ENCODE results near the gene LHX3. TPM values are rescaled to one million over a fixed set of nuclear protein-coding genes. Genes with fewer than 3 reads are reported as not detected.

Gene LHX3
- total RNA-seq, 1 donor from 2014 or later: not detected

DNA sequence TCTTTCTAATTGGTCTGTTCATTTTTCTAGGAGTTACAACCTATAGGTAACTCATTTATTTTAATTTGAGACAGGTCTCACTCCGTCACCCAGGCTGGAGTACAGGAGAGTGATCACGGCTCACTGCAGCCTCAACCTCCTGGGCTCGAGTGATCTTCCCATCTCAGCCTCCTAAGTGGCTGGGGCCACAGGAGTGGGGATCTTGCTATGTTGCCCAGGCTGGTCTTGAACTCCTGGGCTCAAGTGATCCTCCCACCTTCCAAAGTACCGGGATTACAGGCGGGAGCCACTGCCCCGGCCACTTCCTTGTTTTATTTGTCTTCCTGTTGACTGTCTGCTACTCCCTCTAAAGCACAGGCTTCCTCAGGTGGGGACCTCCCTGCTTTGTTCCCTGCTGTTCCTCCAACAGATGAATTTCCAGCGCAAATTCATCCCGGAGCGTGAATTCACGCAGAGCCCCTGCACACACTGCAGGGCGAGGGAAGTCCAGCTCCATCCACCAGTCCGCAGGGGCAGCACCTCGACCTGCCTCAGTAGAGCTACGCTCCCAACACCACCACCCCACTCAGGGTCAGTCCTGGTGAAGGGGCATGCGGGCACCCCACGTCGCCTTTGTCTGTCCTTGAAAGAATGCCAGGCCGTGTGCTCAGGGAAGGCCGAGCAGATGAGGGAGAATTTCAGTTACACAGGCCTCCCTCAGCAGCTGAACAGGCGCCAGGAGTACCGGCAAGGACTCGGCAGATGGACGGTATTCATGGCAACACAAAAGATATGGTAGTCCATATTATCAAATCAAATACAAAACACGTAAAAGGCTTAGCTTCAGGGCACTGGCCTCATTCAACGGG is 34.4 kb upstream of the LHX3 start:
- H4K20me1 ChIP-seq (ENCODE audit: insufficient read depth, low read length): peaks cover 91% of the 10 kb centered on the region
- no peak overlapping the region for H3K9ac ChIP-seq (ENCODE audit: low read length)
- Mint-ChIP-seq H3K27ac (ENCODE audit: unreplicated experiment) (no peak overlapping the region), H3K27me3 (ENCODE audit: low read depth, unreplicated experiment) (no peaks in the 10 kb centered on the region), H3K4me1 (ENCODE audit: low read depth, unreplicated experiment) (peaks cover 24% of the 10 kb centered on the region), H3K4me3 (ENCODE audit: unreplicated experiment) (no peak overlapping the region), H3K36me3 (ENCODE audit: low read depth, unreplicated experiment) (peaks cover 14% of the 10 kb centered on the region), H3K9me3 (ENCODE audit: unreplicated experiment) (no peaks in the 10 kb centered on the region)
- DNase-seq (ENCODE audit: low read depth): no peak
- TF ChIP-seq, protein P1, sequence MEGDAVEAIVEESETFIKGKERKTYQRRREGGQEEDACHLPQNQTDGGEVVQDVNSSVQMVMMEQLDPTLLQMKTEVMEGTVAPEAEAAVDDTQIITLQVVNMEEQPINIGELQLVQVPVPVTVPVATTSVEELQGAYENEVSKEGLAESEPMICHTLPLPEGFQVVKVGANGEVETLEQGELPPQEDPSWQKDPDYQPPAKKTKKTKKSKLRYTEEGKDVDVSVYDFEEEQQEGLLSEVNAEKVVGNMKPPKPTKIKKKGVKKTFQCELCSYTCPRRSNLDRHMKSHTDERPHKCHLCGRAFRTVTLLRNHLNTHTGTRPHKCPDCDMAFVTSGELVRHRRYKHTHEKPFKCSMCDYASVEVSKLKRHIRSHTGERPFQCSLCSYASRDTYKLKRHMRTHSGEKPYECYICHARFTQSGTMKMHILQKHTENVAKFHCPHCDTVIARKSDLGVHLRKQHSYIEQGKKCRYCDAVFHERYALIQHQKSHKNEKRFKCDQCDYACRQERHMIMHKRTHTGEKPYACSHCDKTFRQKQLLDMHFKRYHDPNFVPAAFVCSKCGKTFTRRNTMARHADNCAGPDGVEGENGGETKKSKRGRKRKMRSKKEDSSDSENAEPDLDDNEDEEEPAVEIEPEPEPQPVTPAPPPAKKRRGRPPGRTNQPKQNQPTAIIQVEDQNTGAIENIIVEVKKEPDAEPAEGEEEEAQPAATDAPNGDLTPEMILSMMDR (IDR thresholded peaks at IDR 0.05; ENCODE audit: insufficient read depth, low read depth, low read length): no peak
- TF ChIP-seq EZH2 (IDR thresholded peaks at IDR 0.05; ENCODE audit: insufficient read depth, low read length): no peak
- peaks cover 54% of the 10 kb centered on the region for H3K79me2 ChIP-seq (ENCODE audit: insufficient read depth, low read length)
- H3K4me3 ChIP-seq (ENCODE audit: insufficient read depth, low read depth, low read length): no peak overlapping the region
- H3K36me3 ChIP-seq (ENCODE audit: insufficient read depth, low read length): no peaks in the 10 kb centered on the region
- H2AFZ ChIP-seq (ENCODE audit: low read depth, low read length): no peak overlapping the region
- FAIRE-seq: no peak
- H3K4me1 ChIP-seq (ENCODE audit: insufficient read depth, low read length): peaks cover 8% of the 10 kb centered on the region
- no peak overlapping the region for H3K27ac ChIP-seq (ENCODE audit: low read depth, low read length)
- no peaks in the 10 kb centered on the region for H3K27me3 ChIP-seq (ENCODE audit: insufficient read depth, low read length)
- H3K9me3 ChIP-seq (ENCODE audit: insufficient read depth, low read depth, low read length): no peaks in the 10 kb centered on the region
- H3K4me2 ChIP-seq (ENCODE audit: low read length): no peak overlapping the region

DNA sequence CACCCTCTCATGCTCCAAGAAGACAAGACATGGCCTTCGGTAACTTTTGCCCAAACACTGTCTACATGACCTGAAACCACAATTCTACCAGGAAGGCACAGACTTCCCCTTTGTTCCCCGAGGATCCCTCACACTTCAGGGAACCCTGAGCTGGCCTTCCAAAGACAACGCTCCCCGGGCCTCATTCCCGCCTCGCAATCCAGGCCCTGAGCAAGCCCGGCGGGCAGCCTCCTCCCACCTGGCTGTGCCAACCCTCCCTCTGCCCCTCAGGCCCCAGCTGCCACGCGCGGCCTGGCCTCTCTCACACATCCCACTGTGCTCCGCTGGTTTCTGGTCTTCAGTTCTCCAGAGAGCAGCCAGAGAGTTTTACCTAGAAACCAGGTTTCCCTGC is 33.4 kb upstream of the LHX3 start:
- Mint-ChIP-seq H3K36me3 (ENCODE audit: low read depth, unreplicated experiment) (peaks cover 17% of the 10 kb centered on the region), H3K4me1 (ENCODE audit: low read depth, unreplicated experiment) (peaks cover 17% of the 10 kb centered on the region), H3K4me3 (ENCODE audit: unreplicated experiment) (no peak overlapping the region), H3K27ac (ENCODE audit: unreplicated experiment) (no peak overlapping the region), H3K9me3 (ENCODE audit: unreplicated experiment) (no peaks in the 10 kb centered on the region), H3K27me3 (ENCODE audit: low read depth, unreplicated experiment) (no peaks in the 10 kb centered on the region)
- H3K79me2 ChIP-seq (ENCODE audit: insufficient read depth, low read length): peaks cover 54% of the 10 kb centered on the region
- H3K27me3 ChIP-seq (ENCODE audit: insufficient read depth, low read length): no peaks in the 10 kb centered on the region
- H3K27ac ChIP-seq (ENCODE audit: low read depth, low read length): no peak overlapping the region
- no peak overlapping the region for H2AFZ ChIP-seq (ENCODE audit: low read depth, low read length)
- TF ChIP-seq, protein P1 (IDR thresholded peaks at IDR 0.05; ENCODE audit: insufficient read depth, low read depth, low read length): no peak
- no peak for TF ChIP-seq EZH2 (IDR thresholded peaks at IDR 0.05; ENCODE audit: insufficient read depth, low read length)
- no peaks in the 10 kb centered on the region for H3K4me1 ChIP-seq (ENCODE audit: insufficient read depth, low read length)
- H3K4me3 ChIP-seq (ENCODE audit: insufficient read depth, low read depth, low read length): no peak overlapping the region
- DNase-seq (ENCODE audit: low read depth) (no peak), FAIRE-seq (no peak)
- H3K36me3 ChIP-seq (ENCODE audit: insufficient read depth, low read length): no peaks in the 10 kb centered on the region
- no peak overlapping the region for H3K4me2 ChIP-seq (ENCODE audit: low read length)
- H3K9me3 ChIP-seq (ENCODE audit: insufficient read depth, low read depth, low read length): no peaks in the 10 kb centered on the region
- peaks cover 87% of the 10 kb centered on the region for H4K20me1 ChIP-seq (ENCODE audit: insufficient read depth, low read length)
- no peak overlapping the region for H3K9ac ChIP-seq (ENCODE audit: low read length)
